CD4-positive, alpha-beta T cell (primary cell): Measurements from ENCODE around the gene ITGAE. TPM values are rescaled to one million over a fixed set of nuclear protein-coding genes. Genes with fewer than 3 reads are reported as not detected.
A peak's percentile ranks its signal among the peaks of the same experiment; 100 is the strongest.

Experiments used
- ATAC-seq: fragments of 200-7000 bp; cut with Tn5 transposase; one replicate; pipeline ENCODE4 v1.10.0; 2022; ENCODE audit warnings: mild to moderate bottlenecking; ENCODE audit not compliant: poor library complexity
- CTCF ChIA-PET: fragments of 350-600 bp; sonication (Branson Sonifier 250); formaldehyde crosslinking; loops from one replicate; lab custom pipeline; 2021; ENCODE audit warnings: antibody characterized with exemption, inconsistent platforms; lab: Charles Lee
- POLR2A ChIA-PET: fragments of 350-600 bp; sonication (Branson Sonifier 250); formaldehyde crosslinking; loops from one replicate; lab custom pipeline; 2021; ENCODE audit warnings: antibody characterized with exemption, inconsistent platforms; lab: Charles Lee
- DNase-seq, 14 experiments: peaks; one replicate each; pipeline ENCODE4 v3.0.0-alpha.2; 2013 to 2020; ENCODE audit warnings: mixed read lengths in 2 of 14
- H3K27ac ChIP-seq, 2 donors: one replicate each; pipeline versions ENCODE4 v1.5.1 to v1.7.0; 2013; ENCODE audit warnings: low read length in 2 of 2, low read depth in 1 of 2, mild to moderate bottlenecking in 1 of 2
- H3K27me3 ChIP-seq, 2 experiments: 1 replicate in 1 of 2; 2 replicates in 1 of 2; pipeline versions ENCODE4 v1.6.1 to v1.7.0; 2013; ENCODE audit warnings: low read length in 2 of 2, control low read depth in 1 of 2, mild to moderate bottlenecking in 1 of 2, moderate library complexity in 1 of 2; ENCODE audit not compliant: insufficient read depth in 2 of 2, control insufficient read depth in 1 of 2
- H3K36me3 ChIP-seq: one replicate; pipeline ENCODE4 v1.6.1; 2013; ENCODE audit warnings: low read length, control low read depth; ENCODE audit not compliant: insufficient read depth
- H3K4me1 ChIP-seq: one replicate; pipeline ENCODE4 v1.6.1; 2013; ENCODE audit warnings: low read length, control low read depth; ENCODE audit not compliant: insufficient read depth
- H3K4me3 ChIP-seq: one replicate; pipeline ENCODE4 v1.5.1; 2013; ENCODE audit warnings: mild to moderate bottlenecking, low read length, moderate library complexity
- H3K9me3 ChIP-seq, 2 experiments: 1 replicate in 1 of 2; 2 replicates in 1 of 2; pipeline versions ENCODE4 v1.6.1 to v1.7.0; 2013; ENCODE audit warnings: low read length in 2 of 2, mild to moderate bottlenecking in 2 of 2, control low read depth in 1 of 2, moderate library complexity in 1 of 2; ENCODE audit not compliant: control insufficient read depth in 1 of 2, insufficient read depth in 1 of 2
- H3K27ac Mint-ChIP-seq: one replicate; pipeline ENCODE4 v1.8.0; 2020; ENCODE audit warnings: mixed read lengths
- H3K27me3 Mint-ChIP-seq: one replicate; pipeline ENCODE4 v1.8.0; 2021; ENCODE audit warnings: mixed read lengths
- H3K36me3 Mint-ChIP-seq: one replicate; pipeline ENCODE4 v1.8.0; 2021; ENCODE audit warnings: low read depth, mixed read lengths
- H3K4me1 Mint-ChIP-seq: one replicate; pipeline ENCODE4 v1.8.0; 2021; ENCODE audit warnings: low read depth, mixed read lengths
- H3K4me3 Mint-ChIP-seq: one replicate; pipeline ENCODE4 v1.8.0; 2020; ENCODE audit warnings: mild to moderate bottlenecking, mixed read lengths
- H3K9me3 Mint-ChIP-seq: one replicate; pipeline ENCODE4 v1.8.0; 2020; ENCODE audit warnings: mixed read lengths
- intact Hi-C, 2 experiments: fragments of 100-400 bp; cut with DNase I in 1 of 2; cut with micrococcal nuclease in 1 of 2; formaldehyde crosslinking; loops; one replicate each; pipeline versions ENCODE4 v1.15.1 to v1.9.0; 2023 to 2025; cut with DNase I, micrococcal nuclease
- total RNA-seq, 174 experiments: library from RNA in 2 of 174; stranded (reverse) in 2 of 174; gene quantifications; one replicate each; pipeline ENCODE4 v1.2.3 and lab custom pipeline; 2021 to 2026
- TF ChIP-seq, protein P1 (sequence below): fragments of 200-600 bp; IDR thresholded peaks from one replicate; pipeline ENCODE4 v1.8.0; 2022; ENCODE audit warnings: antibody characterized with exemption, mild to moderate bottlenecking

Gene ITGAE
- total RNA-seq, 2 experiments from 2014 or later, result 15.8 to 18.3 TPM

DNA sequence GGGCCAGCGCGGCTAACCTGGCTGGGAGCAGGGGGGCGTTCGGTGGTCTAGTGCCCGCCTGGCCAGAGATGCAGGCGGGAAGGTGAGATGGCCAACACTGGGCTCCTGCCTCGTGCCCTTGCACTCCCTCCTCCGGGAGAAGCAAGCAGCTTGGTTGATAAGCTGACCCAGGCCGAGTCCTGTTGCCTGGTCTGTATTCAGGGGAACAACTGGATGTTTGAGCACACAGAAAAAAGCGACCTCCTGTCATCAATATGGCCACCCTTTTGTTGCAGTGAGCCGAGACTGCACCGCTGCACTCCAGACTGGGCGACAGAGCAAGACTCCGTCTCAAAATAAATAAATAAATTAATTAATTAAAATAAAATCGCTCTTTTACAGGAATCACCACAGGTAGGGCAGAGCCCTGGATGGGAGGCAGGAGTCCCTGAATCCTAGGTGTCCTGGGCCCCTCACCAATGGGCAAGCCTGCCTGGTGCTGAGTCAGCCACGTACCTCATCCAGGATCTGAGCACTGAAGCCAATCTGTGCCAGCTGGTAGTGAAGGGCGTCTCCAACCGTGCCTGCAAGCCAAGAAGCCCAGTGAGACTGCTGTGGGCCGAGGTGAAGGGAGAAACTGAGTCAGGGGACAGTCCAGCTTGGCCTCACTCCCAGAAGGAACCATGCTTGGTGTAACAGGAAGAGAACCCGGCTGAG lies 45.5 kb downstream of the ITGAE start:
- H3K27ac ChIP-seq, result peak overlapping the region in 1 of 2 donors; percentile 59
- Mint-ChIP-seq H3K4me3 (peak overlapping the region; percentile 58), H3K27ac (peak overlapping the region; percentile 80), H3K9me3 (no peaks in the 10 kb centered on the region), H3K4me1 (peaks cover 39% of the 10 kb centered on the region), H3K27me3 (no peaks in the 10 kb centered on the region), H3K36me3 (no peaks in the 10 kb centered on the region)
- peak overlapping the region; percentile 40 for H3K4me3 ChIP-seq
- POLR2A ChIA-PET, result interaction anchor here (1.0 to 1.9 kb wide), 5 partner anchors 15 to 91 kb away, joined by 3 to 7 read pairs (median 5); partner anchors contain the start of gene NCBP3
- ATAC-seq, result no peak
- H3K36me3 ChIP-seq, result no peaks in the 10 kb centered on the region
- no peak for DNase-seq
- H3K9me3 ChIP-seq, result no peaks in the 10 kb centered on the region
- H3K4me1 ChIP-seq, result peaks cover 47% of the 10 kb centered on the region
- H3K27me3 ChIP-seq, result no peaks in the 10 kb centered on the region
- CTCF ChIA-PET, result interaction anchor here (1.9 kb wide), 1 partner anchor 17 kb away, joined by 6 read pairs; no protein-coding TSS in a partner anchor
- TF ChIP-seq, protein P1, sequence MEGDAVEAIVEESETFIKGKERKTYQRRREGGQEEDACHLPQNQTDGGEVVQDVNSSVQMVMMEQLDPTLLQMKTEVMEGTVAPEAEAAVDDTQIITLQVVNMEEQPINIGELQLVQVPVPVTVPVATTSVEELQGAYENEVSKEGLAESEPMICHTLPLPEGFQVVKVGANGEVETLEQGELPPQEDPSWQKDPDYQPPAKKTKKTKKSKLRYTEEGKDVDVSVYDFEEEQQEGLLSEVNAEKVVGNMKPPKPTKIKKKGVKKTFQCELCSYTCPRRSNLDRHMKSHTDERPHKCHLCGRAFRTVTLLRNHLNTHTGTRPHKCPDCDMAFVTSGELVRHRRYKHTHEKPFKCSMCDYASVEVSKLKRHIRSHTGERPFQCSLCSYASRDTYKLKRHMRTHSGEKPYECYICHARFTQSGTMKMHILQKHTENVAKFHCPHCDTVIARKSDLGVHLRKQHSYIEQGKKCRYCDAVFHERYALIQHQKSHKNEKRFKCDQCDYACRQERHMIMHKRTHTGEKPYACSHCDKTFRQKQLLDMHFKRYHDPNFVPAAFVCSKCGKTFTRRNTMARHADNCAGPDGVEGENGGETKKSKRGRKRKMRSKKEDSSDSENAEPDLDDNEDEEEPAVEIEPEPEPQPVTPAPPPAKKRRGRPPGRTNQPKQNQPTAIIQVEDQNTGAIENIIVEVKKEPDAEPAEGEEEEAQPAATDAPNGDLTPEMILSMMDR, result no peak
- intact Hi-C loops, result no loop called here

DNA sequence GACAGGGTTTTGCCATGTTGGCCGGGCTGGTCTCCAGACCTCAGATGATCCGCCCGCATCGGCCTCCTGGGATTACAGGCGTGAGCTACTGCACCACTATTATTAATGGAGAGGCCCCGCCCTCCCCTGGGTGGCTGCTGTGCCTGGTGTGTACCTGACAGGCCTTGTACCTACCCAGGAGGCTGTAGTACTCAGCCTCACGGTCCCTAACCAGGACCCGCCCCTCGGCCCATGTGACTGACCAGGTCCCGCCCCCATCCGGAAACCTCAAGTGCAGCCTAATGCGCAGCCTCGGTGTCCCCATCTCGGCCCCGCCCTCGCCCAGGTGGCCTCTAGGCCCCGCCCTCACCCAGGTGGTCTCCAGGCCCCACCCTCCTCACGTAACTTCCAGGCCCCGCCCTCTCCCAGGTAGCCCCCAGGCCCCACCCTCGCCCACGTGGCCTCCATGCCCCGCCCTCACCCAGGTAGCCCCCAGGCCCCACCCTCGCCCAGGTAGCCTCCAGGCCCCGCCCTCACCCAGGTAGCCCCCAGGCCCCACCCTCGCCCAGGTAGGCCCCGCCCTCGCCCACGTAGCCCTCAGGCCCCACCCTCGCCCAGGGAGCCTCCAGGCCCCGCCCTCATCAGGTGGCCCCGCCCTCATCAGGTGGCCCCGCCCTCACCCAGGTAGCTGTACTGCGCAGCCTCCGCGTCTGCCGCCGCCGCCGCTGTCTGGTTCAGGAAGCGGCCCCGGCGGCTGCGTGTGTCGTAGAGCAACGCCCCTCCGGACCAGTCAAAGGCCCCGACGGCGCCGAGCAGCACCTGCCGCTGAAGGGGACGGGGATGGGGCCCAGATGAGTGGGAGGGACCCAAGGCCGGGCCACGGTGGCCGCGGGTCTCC lies 46.3 kb downstream of the ITGAE start:
- peak overlapping the region; percentile 40 for H3K4me3 ChIP-seq
- CTCF ChIA-PET, result interaction anchor here (1.9 kb wide), 1 partner anchor 16 kb away, joined by 6 read pairs; no protein-coding TSS in a partner anchor
- POLR2A ChIA-PET, result interaction anchor here (1.0 to 1.9 kb wide), 4 partner anchors 14 to 92 kb away, joined by 4 to 7 read pairs (median 6); partner anchors contain the start of gene NCBP3
- peaks cover 55% of the 10 kb centered on the region for H3K4me1 ChIP-seq
- intact Hi-C loops, result no loop called here
- no peaks in the 10 kb centered on the region for H3K36me3 ChIP-seq
- H3K9me3 ChIP-seq, result no peaks in the 10 kb centered on the region
- ATAC-seq (peak; percentile 93), DNase-seq (peak; percentile 67 to 93 (median 80))
- H3K27ac Mint-ChIP-seq, result peak overlapping the region; percentile 80
- no peaks in the 10 kb centered on the region for H3K27me3 ChIP-seq
- TF ChIP-seq, protein P1, result no peak
- no peaks in the 10 kb centered on the region for H3K36me3 Mint-ChIP-seq
- H3K27ac ChIP-seq, result peak overlapping the region in 1 of 2 donors; percentile 59
- H3K27me3 Mint-ChIP-seq, result no peaks in the 10 kb centered on the region
- peak overlapping the region; percentile 58 for H3K4me3 Mint-ChIP-seq
- peaks cover 42% of the 10 kb centered on the region for H3K4me1 Mint-ChIP-seq
- no peaks in the 10 kb centered on the region for H3K9me3 Mint-ChIP-seq

DNA sequence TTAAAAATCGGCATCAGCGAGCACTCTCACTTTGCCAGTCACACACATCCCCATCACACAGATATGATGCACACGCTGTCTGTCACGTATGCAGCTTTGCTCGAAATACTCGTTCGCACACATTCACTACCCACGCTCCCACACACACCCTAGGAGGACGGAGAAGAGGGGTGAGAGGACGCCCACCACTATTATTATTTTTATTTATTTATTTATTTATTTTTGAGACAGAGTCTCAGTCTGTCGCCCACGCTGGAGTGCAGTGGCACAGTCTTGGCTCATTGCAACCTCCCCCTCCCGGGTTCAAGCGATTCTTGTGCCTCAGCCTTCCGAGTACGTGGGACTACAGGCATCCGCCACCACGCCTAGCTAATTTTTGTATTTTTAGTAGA lies 46.9 kb downstream of the ITGAE start:
- H3K27ac ChIP-seq, result no peak overlapping the region
- peak overlapping the region; percentile 80 for H3K27ac Mint-ChIP-seq
- H3K36me3 Mint-ChIP-seq, result no peaks in the 10 kb centered on the region
- H3K27me3 Mint-ChIP-seq, result no peaks in the 10 kb centered on the region
- no peaks in the 10 kb centered on the region for H3K9me3 ChIP-seq
- ATAC-seq (no peak), DNase-seq (no peak)
- H3K4me3 ChIP-seq, result no peak overlapping the region
- TF ChIP-seq, protein P1, result no peak
- intact Hi-C loops, result no loop called here
- peaks cover 45% of the 10 kb centered on the region for H3K4me1 Mint-ChIP-seq
- no peaks in the 10 kb centered on the region for H3K27me3 ChIP-seq
- ChIA-PET POLR2A (interaction anchor here (1.9 kb wide), 1 partner anchor 15 kb away, joined by 7 read pairs; no protein-coding TSS in a partner anchor), CTCF (interaction anchor here (1.5 to 1.9 kb wide), 2 partner anchors 16 to 92 kb away, joined by 5 to 6 read pairs; partner anchors contain the start of gene NCBP3)
- no peaks in the 10 kb centered on the region for H3K9me3 Mint-ChIP-seq
- no peaks in the 10 kb centered on the region for H3K36me3 ChIP-seq
- no peak overlapping the region for H3K4me3 Mint-ChIP-seq
- peaks cover 60% of the 10 kb centered on the region for H3K4me1 ChIP-seq
